ENCODE data around the gene PCDH9. TPM values are rescaled to one million over a fixed set of nuclear protein-coding genes. Genes with fewer than 3 reads are reported as not detected.

The PCDH9 gene
- total RNA-seq, 1 donor from 2014 or later: 29.7 TPM

DNA sequence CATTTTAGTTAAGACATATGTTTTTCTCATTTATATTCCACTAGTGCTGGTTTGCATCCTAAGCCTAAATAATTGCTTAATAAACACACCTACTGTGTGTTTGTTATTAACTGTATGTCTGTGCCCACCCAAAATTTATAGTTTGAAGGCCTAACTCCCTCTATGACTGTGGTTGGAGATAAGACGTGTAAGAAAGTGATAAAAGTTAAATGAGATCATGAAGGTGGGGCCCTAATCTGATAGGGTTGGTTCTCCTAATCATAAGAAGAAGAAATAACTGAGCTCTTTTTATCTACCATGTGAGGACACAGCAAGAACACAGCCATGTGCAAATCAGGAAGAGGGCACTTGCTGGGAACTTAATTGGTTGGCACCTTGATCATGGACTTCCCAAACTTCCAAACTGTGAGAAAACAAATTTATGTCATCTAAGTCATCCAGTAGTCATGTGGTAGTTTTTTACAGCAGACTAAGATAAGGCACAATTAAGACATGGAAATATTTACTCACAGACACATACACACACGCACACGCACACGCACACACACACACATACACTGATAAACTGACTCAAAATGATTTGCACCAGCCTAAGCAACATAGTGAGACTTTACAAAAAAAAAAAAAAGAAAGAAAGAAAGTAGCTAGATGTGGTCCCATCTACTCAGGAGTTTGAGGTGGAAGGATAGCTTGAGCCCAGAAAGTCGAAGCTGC lies 662.1 kb downstream of the PCDH9 start:
- TF ChIP-seq, protein P1, sequence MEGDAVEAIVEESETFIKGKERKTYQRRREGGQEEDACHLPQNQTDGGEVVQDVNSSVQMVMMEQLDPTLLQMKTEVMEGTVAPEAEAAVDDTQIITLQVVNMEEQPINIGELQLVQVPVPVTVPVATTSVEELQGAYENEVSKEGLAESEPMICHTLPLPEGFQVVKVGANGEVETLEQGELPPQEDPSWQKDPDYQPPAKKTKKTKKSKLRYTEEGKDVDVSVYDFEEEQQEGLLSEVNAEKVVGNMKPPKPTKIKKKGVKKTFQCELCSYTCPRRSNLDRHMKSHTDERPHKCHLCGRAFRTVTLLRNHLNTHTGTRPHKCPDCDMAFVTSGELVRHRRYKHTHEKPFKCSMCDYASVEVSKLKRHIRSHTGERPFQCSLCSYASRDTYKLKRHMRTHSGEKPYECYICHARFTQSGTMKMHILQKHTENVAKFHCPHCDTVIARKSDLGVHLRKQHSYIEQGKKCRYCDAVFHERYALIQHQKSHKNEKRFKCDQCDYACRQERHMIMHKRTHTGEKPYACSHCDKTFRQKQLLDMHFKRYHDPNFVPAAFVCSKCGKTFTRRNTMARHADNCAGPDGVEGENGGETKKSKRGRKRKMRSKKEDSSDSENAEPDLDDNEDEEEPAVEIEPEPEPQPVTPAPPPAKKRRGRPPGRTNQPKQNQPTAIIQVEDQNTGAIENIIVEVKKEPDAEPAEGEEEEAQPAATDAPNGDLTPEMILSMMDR (IDR thresholded peaks at IDR 0.05; ENCODE audit: unreplicated experiment): no peak
- DNase-seq (ENCODE audit: low spot score in 2 of 2, unreplicated experiment in 2 of 2): no peak
- Mint-ChIP-seq H3K36me3 (no peaks in the 10 kb centered on the region), H3K27me3 (ENCODE audit: low read depth) (no peaks in the 10 kb centered on the region), H3K4me3 (no peak overlapping the region), H3K4me1 (peaks cover 9% of the 10 kb centered on the region), H3K9me3 (peaks cover 14% of the 10 kb centered on the region), H3K27ac (no peak overlapping the region)

DNA sequence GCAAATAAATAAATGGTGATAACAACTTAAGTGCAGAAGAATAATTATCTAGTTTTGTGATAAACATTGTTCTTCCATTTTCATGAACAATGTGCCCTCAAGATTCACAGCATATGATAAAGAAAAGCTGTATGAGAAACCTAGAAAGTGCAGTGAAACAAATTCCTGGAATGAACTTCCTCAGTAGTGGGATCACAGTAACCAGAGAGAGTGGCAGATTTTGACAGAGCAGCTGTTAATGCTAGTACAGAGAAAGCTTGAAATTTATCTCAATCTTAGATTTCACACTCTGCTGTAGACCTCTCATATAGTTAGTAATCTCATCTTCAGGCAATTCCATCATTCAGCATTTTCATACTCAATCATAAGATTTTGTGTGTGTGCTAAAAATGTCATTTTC lies 664.9 kb downstream of the PCDH9 start:
- H3K4me3 Mint-ChIP-seq: no peak overlapping the region
- H3K4me1 Mint-ChIP-seq: peaks cover 9% of the 10 kb centered on the region
- no peaks in the 10 kb centered on the region for H3K27me3 Mint-ChIP-seq (ENCODE audit: low read depth)
- no peak overlapping the region for H3K27ac Mint-ChIP-seq
- no peak for DNase-seq (ENCODE audit: low spot score in 2 of 2, unreplicated experiment in 2 of 2)
- peaks cover 11% of the 10 kb centered on the region for H3K9me3 Mint-ChIP-seq
- no peaks in the 10 kb centered on the region for H3K36me3 Mint-ChIP-seq
- TF ChIP-seq, protein P1 (IDR thresholded peaks at IDR 0.05; ENCODE audit: unreplicated experiment): no peak

DNA sequence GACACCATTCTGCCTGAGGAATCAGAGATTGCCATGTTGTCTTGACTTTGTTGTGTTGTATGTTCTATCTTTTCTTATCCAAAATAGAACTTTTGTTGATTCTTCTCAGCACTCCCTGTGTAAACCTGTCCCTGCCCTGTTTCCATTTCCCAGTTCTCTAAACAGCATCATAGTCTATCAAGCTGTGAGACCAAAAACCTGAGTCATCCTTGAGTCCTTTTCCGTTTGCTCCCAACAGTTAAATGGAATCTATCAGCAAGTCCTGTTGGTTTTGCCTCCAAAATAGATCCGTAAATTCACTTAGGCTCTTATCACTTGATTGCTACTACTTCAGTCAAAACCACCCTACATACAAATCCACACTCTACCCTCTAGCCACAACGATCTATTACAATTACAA lies 667.1 kb downstream of the PCDH9 start:
- H3K4me1 Mint-ChIP-seq: peaks cover 16% of the 10 kb centered on the region
- H3K27me3 Mint-ChIP-seq (ENCODE audit: low read depth): no peaks in the 10 kb centered on the region
- no peak overlapping the region for H3K27ac Mint-ChIP-seq
- H3K4me3 Mint-ChIP-seq: no peak overlapping the region
- TF ChIP-seq, protein P1 (IDR thresholded peaks at IDR 0.05; ENCODE audit: unreplicated experiment): no peak
- H3K36me3 Mint-ChIP-seq: no peaks in the 10 kb centered on the region
- H3K9me3 Mint-ChIP-seq: peaks cover 11% of the 10 kb centered on the region
- DNase-seq (ENCODE audit: low spot score in 2 of 2, unreplicated experiment in 2 of 2): no peak

DNA sequence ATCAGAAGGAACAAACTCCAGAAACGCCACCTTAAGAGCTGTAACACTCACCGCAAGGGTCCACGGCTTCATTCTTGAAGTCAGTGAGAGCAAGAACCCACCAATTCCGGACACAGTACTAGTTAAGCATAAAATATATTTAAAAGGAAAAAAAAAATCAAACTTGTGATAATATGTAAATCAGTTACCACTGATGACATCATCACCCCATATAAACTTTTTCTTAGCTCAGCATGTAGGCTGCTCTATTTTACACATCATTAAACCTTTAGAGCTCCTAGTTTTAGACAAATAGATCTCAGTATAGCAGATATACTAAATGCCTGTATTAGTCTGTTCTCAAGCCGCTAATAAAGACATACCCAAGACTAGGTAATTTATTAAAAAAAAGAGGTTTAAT lies 668.1 kb downstream of the PCDH9 start:
- H3K4me3 Mint-ChIP-seq: no peak overlapping the region
- TF ChIP-seq, protein P1 (IDR thresholded peaks at IDR 0.05; ENCODE audit: unreplicated experiment): no peak
- peaks cover 11% of the 10 kb centered on the region for H3K9me3 Mint-ChIP-seq
- no peak overlapping the region for H3K27ac Mint-ChIP-seq
- H3K27me3 Mint-ChIP-seq (ENCODE audit: low read depth): no peaks in the 10 kb centered on the region
- H3K4me1 Mint-ChIP-seq: peaks cover 16% of the 10 kb centered on the region
- DNase-seq (ENCODE audit: low spot score in 2 of 2, unreplicated experiment in 2 of 2): no peak
- H3K36me3 Mint-ChIP-seq: no peaks in the 10 kb centered on the region

DNA sequence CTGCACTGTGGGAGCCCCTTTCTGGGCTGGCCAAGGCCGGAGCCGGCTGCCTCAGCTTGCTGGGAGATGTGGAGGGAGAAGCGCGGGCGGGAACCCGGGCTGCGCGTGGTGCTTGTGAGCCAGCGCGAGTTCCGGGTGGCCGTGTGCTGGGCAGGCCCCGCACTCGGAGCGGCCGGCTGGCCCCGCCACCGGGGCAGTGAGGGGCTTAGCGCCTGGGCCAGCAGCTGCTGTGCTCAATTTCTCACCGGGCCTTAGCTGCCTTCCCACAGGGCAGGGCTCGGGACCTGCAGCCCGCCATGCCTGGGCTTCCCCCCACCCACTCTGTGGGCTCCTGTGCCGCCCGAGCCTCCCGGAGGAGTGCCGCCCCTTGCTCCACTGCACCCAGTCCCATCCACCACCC lies 669.1 kb downstream of the PCDH9 start:
- DNase-seq (ENCODE audit: low spot score in 2 of 2, unreplicated experiment in 2 of 2): no peak
- H3K9me3 Mint-ChIP-seq: peaks cover 11% of the 10 kb centered on the region
- TF ChIP-seq, protein P1 (IDR thresholded peaks at IDR 0.05; ENCODE audit: unreplicated experiment): no peak
- peaks cover 14% of the 10 kb centered on the region for H3K4me1 Mint-ChIP-seq
- no peaks in the 10 kb centered on the region for H3K27me3 Mint-ChIP-seq (ENCODE audit: low read depth)
- no peaks in the 10 kb centered on the region for H3K36me3 Mint-ChIP-seq
- H3K4me3 Mint-ChIP-seq: no peak overlapping the region
- H3K27ac Mint-ChIP-seq: no peak overlapping the region
